ENCODE results near the gene PRR23B.

Gene PRR23B

DNA sequence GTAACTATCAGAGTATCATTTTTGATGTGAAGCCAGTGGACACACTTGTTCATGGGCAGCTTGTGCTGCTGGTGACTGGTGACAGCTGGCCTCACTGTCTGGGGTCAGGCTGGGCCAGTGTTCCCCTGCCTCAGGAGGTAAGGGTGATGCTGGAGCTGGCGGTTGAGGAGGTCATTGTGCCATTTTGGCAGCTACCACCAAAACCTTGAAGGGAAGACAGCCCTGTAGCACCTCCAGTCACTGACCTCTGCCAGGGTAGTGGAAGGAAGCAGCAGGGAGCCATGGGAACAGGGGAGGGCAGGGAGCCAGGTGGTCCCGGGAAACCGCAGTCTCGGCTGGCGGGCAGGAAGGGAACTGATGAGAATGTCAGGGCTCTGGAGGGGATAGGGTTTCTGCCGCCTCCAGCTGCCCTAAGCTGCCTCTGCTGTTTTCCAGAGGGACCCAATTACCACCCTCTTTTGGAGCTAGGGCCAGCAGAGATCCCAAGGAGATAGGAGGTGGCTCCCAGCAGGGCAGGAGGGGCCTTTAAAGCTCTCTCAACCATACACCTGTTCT is 48.9 kb downstream of the PRR23B start:
- no peak for DNase-seq (ENCODE audit: low read depth)
- H3K4me3 ChIP-seq (ENCODE audit: low read depth, low read length): no peak overlapping the region
- TF ChIP-seq, protein P1, sequence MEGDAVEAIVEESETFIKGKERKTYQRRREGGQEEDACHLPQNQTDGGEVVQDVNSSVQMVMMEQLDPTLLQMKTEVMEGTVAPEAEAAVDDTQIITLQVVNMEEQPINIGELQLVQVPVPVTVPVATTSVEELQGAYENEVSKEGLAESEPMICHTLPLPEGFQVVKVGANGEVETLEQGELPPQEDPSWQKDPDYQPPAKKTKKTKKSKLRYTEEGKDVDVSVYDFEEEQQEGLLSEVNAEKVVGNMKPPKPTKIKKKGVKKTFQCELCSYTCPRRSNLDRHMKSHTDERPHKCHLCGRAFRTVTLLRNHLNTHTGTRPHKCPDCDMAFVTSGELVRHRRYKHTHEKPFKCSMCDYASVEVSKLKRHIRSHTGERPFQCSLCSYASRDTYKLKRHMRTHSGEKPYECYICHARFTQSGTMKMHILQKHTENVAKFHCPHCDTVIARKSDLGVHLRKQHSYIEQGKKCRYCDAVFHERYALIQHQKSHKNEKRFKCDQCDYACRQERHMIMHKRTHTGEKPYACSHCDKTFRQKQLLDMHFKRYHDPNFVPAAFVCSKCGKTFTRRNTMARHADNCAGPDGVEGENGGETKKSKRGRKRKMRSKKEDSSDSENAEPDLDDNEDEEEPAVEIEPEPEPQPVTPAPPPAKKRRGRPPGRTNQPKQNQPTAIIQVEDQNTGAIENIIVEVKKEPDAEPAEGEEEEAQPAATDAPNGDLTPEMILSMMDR (IDR thresholded peaks at IDR 0.05; ENCODE audit: low read depth, low read length): no peak
- TF ChIP-seq MYC (IDR thresholded peaks at IDR 0.05; ENCODE audit: low read depth, low read length) (no peak), POLR2A (IDR thresholded peaks at IDR 0.05; ENCODE audit: extremely low read depth, insufficient read length) (no peak)
- TF ChIP-seq, protein P2, sequence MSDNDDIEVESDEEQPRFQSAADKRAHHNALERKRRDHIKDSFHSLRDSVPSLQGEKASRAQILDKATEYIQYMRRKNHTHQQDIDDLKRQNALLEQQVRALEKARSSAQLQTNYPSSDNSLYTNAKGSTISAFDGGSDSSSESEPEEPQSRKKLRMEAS (IDR thresholded peaks at IDR 0.05; ENCODE audit: low read depth, low read length): no peak

Data from NB4 (cell line).